HCT116 (cell line): ENCODE results near the gene PTF1A. TPM values are rescaled to one million over a fixed set of nuclear protein-coding genes. Genes with fewer than 3 reads are reported as not detected.

ENCODE experiments used
- ATAC-seq: fragments of 200-7000 bp; cut with Tn5 transposase; 2 replicates; pipeline ENCODE4 v1.9.1; 2020; ENCODE audit warnings: mild to moderate bottlenecking, moderate library complexity
- BruUV-seq: library from RNA; stranded (reverse); fragments of 400-500 nt; replicated peaks from 2 replicates; lab custom pipeline; 2021; lab: Mats Ljungman, UMichigan
- CTCF ChIA-PET: fragments of 300-600 bp; sonication (Branson Sonifier 250); formaldehyde crosslinking; loops from one replicate; lab custom pipeline; 2021; ENCODE audit warnings: antibody characterized with exemption; lab: Charles Lee
- POLR2A ChIA-PET: fragments of 300-600, 350-600 bp; sonication (Branson Sonifier 250); formaldehyde crosslinking; loops from one replicate; lab custom pipeline; 2021; ENCODE audit warnings: antibody characterized with exemption; lab: Charles Lee
- RAD21 ChIA-PET, 2 experiments: fragments of 300-600 bp; sonication (Branson Sonifier 250); formaldehyde crosslinking; loops; one replicate each; lab custom pipeline; 2023; ENCODE audit warnings: low total read pairs in 2 of 2; ENCODE audit not compliant: uncharacterized antibody in 2 of 2, unreplicated experiment in 2 of 2, low non-redundant PET in 1 of 2; lab: Charles Lee
- DNase-seq: peaks from one replicate; pipeline ENCODE4 v3.0.0-alpha.2; 2010; ENCODE audit warnings: low read depth, low spot score
- H2AFZ ChIP-seq: fragments of 200-600 bp; shearing (Covaris generic), sonication (generic); 2 replicates; pipeline ENCODE4 v1.6.1; 2017; ENCODE audit warnings: low read depth, mixed run types, mixed read lengths, antibody characterized with exemption, low read length; ENCODE audit not compliant: poor library complexity, severe bottlenecking
- H3K27ac ChIP-seq: 2 replicates; pipeline ENCODE4 v1.5.1; 2012; ENCODE audit warnings: low read depth, low read length
- H3K27me3 ChIP-seq: fragments of 200-600 bp; sonication (generic); 2 replicates; pipeline ENCODE4 v1.6.1; 2016; ENCODE audit warnings: mixed run types, low read length, mixed read lengths; ENCODE audit not compliant: insufficient read depth
- H3K36me3 ChIP-seq, 2 experiments: fragments of 200-500 bp in 1 of 2; fragments of 200-600 bp in 1 of 2; sonication (Bioruptor generic) in 1 of 2; sonication (generic) in 1 of 2; 2 replicates each; pipeline versions ENCODE4 v1.5.1 to v1.6.1; 2014 to 2016; ENCODE audit warnings: low read length in 2 of 2, inconsistent platforms in 1 of 2, mixed read lengths in 1 of 2, mixed run types in 1 of 2; ENCODE audit not compliant: insufficient read depth in 2 of 2, control insufficient read depth in 1 of 2
- H3K4me1 ChIP-seq, 2 experiments: fragments of 200-600 bp in 1 of 2; sonication (generic) in 1 of 2; 2 replicates each; pipeline versions ENCODE4 v1.5.1 to v1.6.1; 2012 to 2017; ENCODE audit warnings: low read length in 2 of 2, inconsistent platforms in 1 of 2, mild to moderate bottlenecking in 1 of 2, mixed read lengths in 1 of 2, mixed run types in 1 of 2, moderate library complexity in 1 of 2; ENCODE audit not compliant: insufficient read depth in 2 of 2, control insufficient read depth in 1 of 2
- H3K4me2 ChIP-seq: fragments of 200-600 bp; sonication (generic); 2 replicates; pipeline ENCODE4 v1.6.1; 2017; ENCODE audit warnings: mixed run types, low read length, mixed read lengths
- H3K4me3 ChIP-seq, 2 experiments: fragments of 200-600 bp in 1 of 2; sonication (generic) in 1 of 2; replicated peaks in 1 of 2; 2 replicates each; pipeline ENCODE4 v1.5.1; 2011 to 2016; ENCODE audit warnings: low read length in 2 of 2, control low read depth in 1 of 2, low read depth in 1 of 2, mild to moderate bottlenecking in 1 of 2, mixed read lengths in 1 of 2, mixed run types in 1 of 2
- H3K79me2 ChIP-seq: fragments of 200-600 bp; sonication (generic); 2 replicates; pipeline ENCODE4 v1.6.1; 2017; ENCODE audit warnings: mild to moderate bottlenecking, mixed run types, low read length, moderate library complexity, mixed read lengths; ENCODE audit not compliant: insufficient read depth
- H3K9ac ChIP-seq: fragments of 200-600 bp; sonication (generic); 2 replicates; pipeline ENCODE4 v1.6.1; 2016; ENCODE audit warnings: low read length, mixed read lengths
- H3K9me2 ChIP-seq: fragments of 200-600 bp; sonication (generic), shearing (Covaris generic); 2 replicates; pipeline ENCODE4 v1.6.1; 2017; ENCODE audit warnings: mixed run types, mild to moderate bottlenecking, moderate library complexity; ENCODE audit not compliant: insufficient read depth
- H3K9me3 ChIP-seq, 2 experiments: fragments of 200-500 bp in 1 of 2; fragments of 200-600 bp in 1 of 2; sonication (Bioruptor generic) in 1 of 2; sonication (generic) in 1 of 2; 2 replicates each; pipeline ENCODE4 v1.6.1; 2014 to 2017; ENCODE audit warnings: low read length in 2 of 2, mixed read lengths in 2 of 2, inconsistent platforms in 1 of 2, low read depth in 1 of 2, mild to moderate bottlenecking in 1 of 2, mixed run types in 1 of 2, moderate library complexity in 1 of 2; ENCODE audit not compliant: control insufficient read depth in 1 of 2, insufficient read depth in 1 of 2
- H4K20me1 ChIP-seq: fragments of 200-600 bp; sonication (generic), shearing (Covaris generic); 2 replicates; pipeline ENCODE4 v1.6.1; 2017; ENCODE audit warnings: mixed run types, mild to moderate bottlenecking, moderate library complexity; ENCODE audit not compliant: insufficient read depth
- ATF3 ChIP-seq: IDR thresholded peaks from 2 replicates; pipeline ENCODE4 v1.6.1; 2012
- CEBPB ChIP-seq: IDR thresholded peaks from 2 replicates; pipeline ENCODE4 v1.6.1; 2012; ENCODE audit warnings: low read depth
- CTCF ChIP-seq, 3 experiments: fragments of 200-600 bp in 1 of 3; sonication (generic) in 1 of 3; IDR thresholded peaks in 2 of 3; conservative IDR thresholded peaks in 1 of 3; 2 replicates each; pipeline ENCODE4 v1.5.1; 2012 to 2017; ENCODE audit warnings: low read depth in 2 of 3, low read length in 2 of 3, antibody characterized with exemption in 1 of 3, borderline replicate concordance in 1 of 3, control low read depth in 1 of 3, mild to moderate bottlenecking in 1 of 3, mixed read lengths in 1 of 3, mixed run types in 1 of 3, moderate library complexity in 1 of 3; ENCODE audit not compliant: insufficient read depth in 1 of 3
- EGR1 ChIP-seq: IDR thresholded peaks from 2 replicates; pipeline ENCODE4 v1.6.1; 2012; ENCODE audit warnings: low read depth
- EZH2phosphoT487 ChIP-seq: fragments of 200-600 bp; IDR thresholded peaks from 2 replicates; pipeline ENCODE4 v1.6.1; 2018; ENCODE audit warnings: antibody characterized with exemption, borderline replicate concordance
- POLR2A ChIP-seq: IDR thresholded peaks from 2 replicates; pipeline ENCODE4 v1.7.0; 2011; ENCODE audit warnings: borderline replicate concordance; ENCODE audit not compliant: insufficient read depth, insufficient read length; ENCODE audit errors: extremely low read depth
- SP1 ChIP-seq: IDR thresholded peaks from 2 replicates; pipeline ENCODE4 v1.6.1; 2012; ENCODE audit warnings: low read depth
- ZBTB33 ChIP-seq: IDR thresholded peaks from 2 replicates; pipeline ENCODE4 v1.6.1; 2011; ENCODE audit warnings: mild to moderate bottlenecking, low read length, moderate library complexity; ENCODE audit not compliant: insufficient replicate concordance; ENCODE audit errors: extremely low read depth
- ZFX ChIP-seq: fragments of 450-650 bp; IDR thresholded peaks from 2 replicates; pipeline ENCODE4 v1.6.1; 2017
- intact Hi-C: fragments of 100-400 bp; cut with micrococcal nuclease; formaldehyde crosslinking; loops from 2 replicates; pipeline ENCODE4 v1.10.0; 2022
- total RNA-seq: library from RNA; stranded (reverse); gene quantifications from one replicate; pipeline ENCODE4 v1.2.1, GENCODE V29; 2021; ENCODE audit not compliant: unreplicated experiment

The PTF1A gene
- total RNA-seq, 1 experiment from 2014 or later: not detected

GRCh38 chr10:23146258-23146657, 45.9 kb upstream of the PTF1A start:
- no peaks in the 10 kb centered on the region for H3K9me3 ChIP-seq
- H3K36me3 ChIP-seq: no peaks in the 10 kb centered on the region
- no peaks in the 10 kb centered on the region for H3K79me2 ChIP-seq
- H3K4me2 ChIP-seq: no peak overlapping the region
- intact Hi-C loops: no loop called here
- no peak overlapping the region for H3K9ac ChIP-seq
- H3K4me3 ChIP-seq: no peak overlapping the region
- H3K27ac ChIP-seq: no peak overlapping the region
- ChIA-PET POLR2A (no interaction called here), RAD21 (no interaction called here), CTCF (no interaction called here)
- no peak for ATAC-seq
- no peaks in the 10 kb centered on the region for H3K9me2 ChIP-seq
- no peak overlapping the region for H2AFZ ChIP-seq
- no peaks in the 10 kb centered on the region for H3K27me3 ChIP-seq
- no peak for DNase-seq
- no peaks in the 10 kb centered on the region; the same call in 1 of the 2 replicates for H4K20me1 ChIP-seq
- no TSS peak for BruUV-seq
- TF ChIP-seq CEBPB (no peak), SP1 (no peak), ZFX (no peak), ZBTB33 (no peak), ATF3 (no peak), CTCF (IDR thresholded peaks at IDR 0.05 in 2 of 3, conservative IDR thresholded peaks at IDR 0.05 in 1 of 3; ENCODE audit: borderline replicate concordance in 1 of 3, insufficient read depth in 1 of 3, low read depth in 2 of 3, low read length in 2 of 3) (no peak), POLR2A (no peak), EZH2phosphoT487 (no peak), EGR1 (no peak)
- no peaks in the 10 kb centered on the region for H3K4me1 ChIP-seq
